NK-92 (cell line): ENCODE results near the gene NUDT16.

Experiments used
- DNase-seq: peaks from one replicate; lab custom pipeline; 2025; ENCODE audit not compliant: unreplicated experiment; lab: John Stamatoyannopoulos, UW

NUDT16 gene

GRCh38 chr3:131435000-131435399 is 53.4 kb downstream of the NUDT16 start:
- DNase-seq: no peak
